GM12801 (cell line): ENCODE results near the gene GRAMD2B.

Source experiments
- TF ChIP-seq, protein P1 (sequence below): IDR thresholded peaks from one replicate; pipeline ENCODE4 v1.5.1; 2011; ENCODE audit warnings: control low read depth; ENCODE audit not compliant: insufficient read length; ENCODE audit errors: extremely low read depth

GRAMD2B gene

DNA sequence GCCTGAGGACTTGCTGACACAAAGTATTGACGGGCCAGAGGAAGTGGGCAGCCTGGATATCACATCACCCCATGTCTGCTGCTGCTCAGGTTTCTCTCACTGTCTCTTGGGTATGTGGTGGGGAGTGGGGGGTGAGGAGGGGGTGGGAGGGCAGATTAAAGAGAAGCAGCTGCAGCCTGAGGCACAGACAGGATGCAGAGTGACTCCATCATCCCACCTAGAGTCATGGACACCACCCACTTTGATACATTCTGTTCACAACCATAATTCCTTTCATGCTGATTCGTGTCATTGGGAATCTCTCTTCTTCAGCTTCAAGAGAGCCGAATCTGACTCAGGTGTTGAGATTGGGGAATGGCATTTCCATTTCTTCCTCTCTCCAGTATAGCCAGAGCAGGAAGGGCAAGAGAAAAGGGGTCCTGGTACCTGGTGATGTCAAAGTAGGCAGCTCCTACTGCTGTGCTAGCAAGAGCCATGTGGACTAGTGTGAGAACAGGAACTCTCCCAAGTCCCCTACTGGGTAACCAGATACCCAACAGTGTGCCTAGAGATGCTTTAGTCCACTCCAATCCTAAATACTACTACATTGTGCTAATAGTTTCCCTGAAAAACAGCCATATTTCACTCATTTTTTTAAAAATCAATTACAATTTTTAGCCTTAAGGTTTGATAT is 22.4 kb downstream of the GRAMD2B start:
- TF ChIP-seq, protein P1, sequence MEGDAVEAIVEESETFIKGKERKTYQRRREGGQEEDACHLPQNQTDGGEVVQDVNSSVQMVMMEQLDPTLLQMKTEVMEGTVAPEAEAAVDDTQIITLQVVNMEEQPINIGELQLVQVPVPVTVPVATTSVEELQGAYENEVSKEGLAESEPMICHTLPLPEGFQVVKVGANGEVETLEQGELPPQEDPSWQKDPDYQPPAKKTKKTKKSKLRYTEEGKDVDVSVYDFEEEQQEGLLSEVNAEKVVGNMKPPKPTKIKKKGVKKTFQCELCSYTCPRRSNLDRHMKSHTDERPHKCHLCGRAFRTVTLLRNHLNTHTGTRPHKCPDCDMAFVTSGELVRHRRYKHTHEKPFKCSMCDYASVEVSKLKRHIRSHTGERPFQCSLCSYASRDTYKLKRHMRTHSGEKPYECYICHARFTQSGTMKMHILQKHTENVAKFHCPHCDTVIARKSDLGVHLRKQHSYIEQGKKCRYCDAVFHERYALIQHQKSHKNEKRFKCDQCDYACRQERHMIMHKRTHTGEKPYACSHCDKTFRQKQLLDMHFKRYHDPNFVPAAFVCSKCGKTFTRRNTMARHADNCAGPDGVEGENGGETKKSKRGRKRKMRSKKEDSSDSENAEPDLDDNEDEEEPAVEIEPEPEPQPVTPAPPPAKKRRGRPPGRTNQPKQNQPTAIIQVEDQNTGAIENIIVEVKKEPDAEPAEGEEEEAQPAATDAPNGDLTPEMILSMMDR: no peak

DNA sequence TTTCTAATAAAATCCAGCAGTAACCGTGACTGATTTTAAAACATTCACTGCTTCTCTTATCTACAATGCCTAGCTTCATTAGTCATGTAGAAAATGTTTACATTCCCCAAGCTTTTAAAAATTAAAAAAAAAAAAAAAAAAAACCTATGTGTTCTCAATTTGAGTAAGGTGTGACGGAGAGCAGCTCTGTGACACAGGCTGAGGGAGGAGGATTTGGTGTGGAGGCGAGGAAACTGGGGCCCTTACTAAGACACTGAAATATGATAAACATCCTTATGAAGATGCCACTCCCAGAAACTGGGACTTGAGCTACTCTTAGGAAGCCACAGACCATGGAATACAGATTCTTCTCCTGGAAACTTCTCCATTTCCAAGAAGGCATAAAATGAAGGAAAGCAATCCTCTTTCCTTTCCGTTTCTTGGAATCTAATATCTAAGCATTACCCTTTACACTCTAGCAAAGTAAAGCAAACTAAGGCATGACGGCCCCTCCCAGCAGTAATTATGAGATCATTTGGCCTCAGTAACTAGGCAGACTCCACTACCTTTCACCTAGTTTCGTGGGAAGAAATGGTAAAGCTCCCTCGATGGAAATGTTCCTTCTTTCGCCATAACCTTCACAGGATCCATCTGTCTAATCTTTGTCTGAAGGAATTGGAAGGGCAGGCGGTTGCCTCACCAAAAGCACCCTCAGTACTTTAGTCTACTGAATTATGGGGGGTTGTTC is 23.5 kb downstream of the GRAMD2B start:
- TF ChIP-seq, protein P1: no peak

DNA sequence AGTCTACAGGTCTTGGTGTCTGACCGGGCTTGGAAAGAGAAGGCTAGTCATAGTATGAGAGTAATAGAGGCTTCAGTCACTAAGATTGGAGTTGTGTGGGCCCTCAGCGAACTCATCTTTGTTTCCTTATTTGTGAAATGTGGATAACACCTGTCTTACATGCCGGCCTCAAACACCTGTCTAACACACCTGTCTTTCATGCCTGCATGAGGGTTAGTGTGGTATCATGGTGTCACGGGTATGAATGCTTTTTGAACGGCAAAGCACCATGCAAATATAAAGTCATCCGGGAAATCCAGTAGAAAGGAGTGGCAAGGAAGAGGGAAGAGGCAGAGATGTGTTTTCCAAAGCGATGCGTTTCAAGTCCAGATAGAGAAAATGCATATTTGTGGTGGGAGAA is 25.5 kb downstream of the GRAMD2B start:
- TF ChIP-seq, protein P1: no peak

DNA sequence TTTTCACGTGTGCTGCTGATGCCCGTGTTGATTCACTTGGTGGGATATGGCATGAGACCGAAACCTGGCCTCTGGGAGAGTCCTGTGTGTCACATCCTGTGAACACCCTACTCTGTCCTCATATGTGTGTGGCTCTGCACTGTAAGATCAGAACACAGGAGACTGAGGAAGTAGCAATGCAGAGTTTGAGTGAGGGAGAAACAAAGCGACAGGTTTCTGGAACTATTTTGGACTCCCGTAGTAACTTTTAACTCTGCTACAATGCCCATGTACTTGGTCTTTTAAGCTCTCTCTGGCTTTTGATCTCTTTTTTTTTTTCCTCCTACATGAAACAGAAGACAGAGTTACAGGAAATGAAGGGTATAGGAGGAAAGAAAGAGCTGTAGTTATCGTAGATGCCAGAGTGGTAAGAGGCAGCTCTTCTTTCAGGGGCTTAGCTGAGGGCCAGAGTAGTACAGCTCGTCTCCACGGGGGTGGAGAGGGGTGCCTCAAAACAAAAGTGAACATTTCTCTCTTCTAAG is 26.6 kb downstream of the GRAMD2B start:
- TF ChIP-seq, protein P1: no peak

DNA sequence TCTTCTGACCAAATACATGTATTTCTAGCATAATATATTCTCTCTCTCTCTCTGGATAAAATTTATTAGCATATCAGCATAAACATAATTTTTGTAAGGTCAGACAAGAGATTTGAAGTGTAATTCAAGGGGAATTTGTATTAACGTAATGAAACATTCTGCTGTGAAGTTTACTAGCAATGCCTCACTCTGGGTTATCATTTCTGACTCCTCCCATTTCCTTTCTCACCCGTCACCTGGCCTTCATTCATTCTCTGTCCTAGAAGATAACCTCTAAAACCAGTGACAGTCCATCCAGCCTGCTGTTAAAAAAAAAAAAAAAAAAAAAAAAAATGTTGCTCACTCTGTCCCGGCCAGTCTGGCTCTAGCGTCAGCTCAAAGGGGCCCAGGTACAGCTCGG is 27.1 kb downstream of the GRAMD2B start:
- TF ChIP-seq, protein P1: no peak

DNA sequence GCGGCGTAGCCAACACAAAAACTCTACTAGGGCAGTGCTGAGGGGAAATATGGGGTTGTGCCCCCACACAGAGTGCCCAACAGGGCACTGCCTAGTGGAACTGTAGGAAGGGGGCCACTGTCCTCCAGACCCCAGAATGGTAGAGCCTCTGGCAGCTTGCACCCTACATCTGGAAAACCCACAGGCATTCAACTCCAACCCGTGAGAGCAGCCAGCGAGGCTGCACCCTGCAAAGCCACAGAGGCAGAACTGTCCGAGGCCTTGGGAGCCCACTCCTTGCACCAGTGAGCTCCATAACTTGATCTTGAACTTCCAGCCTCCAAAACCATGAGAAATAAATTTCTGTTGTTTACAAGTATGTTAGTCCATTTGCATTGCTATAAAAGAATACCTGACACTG is 27.7 kb downstream of the GRAMD2B start:
- TF ChIP-seq, protein P1: no peak

DNA sequence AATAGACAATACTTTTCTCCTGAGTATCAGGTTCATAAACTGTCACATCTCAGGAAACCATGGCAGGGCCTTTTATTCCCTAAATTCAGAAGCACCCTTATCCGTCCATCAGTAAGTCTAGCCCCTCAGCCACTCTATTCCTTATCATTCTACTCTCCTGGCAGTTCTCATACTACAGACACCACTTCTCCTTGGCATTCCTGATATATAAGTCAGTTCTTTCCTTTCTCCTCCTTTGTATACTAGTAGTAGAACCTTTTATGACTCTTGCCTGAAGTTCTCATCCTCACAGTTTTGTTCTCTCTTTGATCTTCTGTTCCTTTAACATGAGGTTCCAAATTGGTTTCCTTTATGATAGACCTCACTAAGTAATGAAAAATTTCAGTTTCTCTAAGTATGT is 29.3 kb downstream of the GRAMD2B start:
- TF ChIP-seq, protein P1: no peak
